Activated CD4-positive, alpha-beta T cell treated with anti-CD3 and anti-CD28 coated beads, Interleukin-2, amount 50 U/mL, for 24 hours (primary cell): ENCODE measurements around the gene HID1.
A peak's percentile ranks its signal among the peaks of the same experiment; 100 is the strongest.
"Not testable (repeated sequence)": the region's sequence is repeated elsewhere in the genome, so short reads cannot be mapped to it uniquely, and the experiment has no call there.

Experiments used
- DNase-seq, 2 donors: peaks; one replicate each; pipeline ENCODE4 v3.0.0-alpha.2; 2020; ENCODE audit warnings: low read depth in 1 of 2, low spot score in 1 of 2

Gene HID1

GRCh38 chr17:74971069-74971841, 1.3 kb downstream of the HID1 start:
- DNase-seq = no peak

- DNase-seq = no peak
Observed at GRCh38 chr17:74970395-74970794, 2.2 kb downstream of the HID1 start.

GRCh38 chr17:74969501-74969900, 3.1 kb downstream of the HID1 start:
- DNase-seq = not testable (repeated sequence)

GRCh38 chr17:74968361-74968780, 4.2 kb downstream of the HID1 start:
- no peak for DNase-seq

GRCh38 chr17:74964988-74965622, 7.5 kb downstream of the HID1 start:
- DNase-seq = no peak

- no peak for DNase-seq
Observed at GRCh38 chr17:74964246-74964761, 8.3 kb downstream of the HID1 start.

- no peak for DNase-seq
Observed at GRCh38 chr17:74963656-74964055, 8.9 kb downstream of the HID1 start.

- DNase-seq = no peak
Observed at GRCh38 chr17:74962622-74963394, 9.8 kb downstream of the HID1 start.

- DNase-seq = peak; percentile 76 to 83
Observed at GRCh38 chr17:74961657-74962350, 10.8 kb downstream of the HID1 start.

GRCh38 chr17:74960570-74961342, 11.8 kb downstream of the HID1 start:
- peak in 1 of 2 donors; percentile 30 for DNase-seq

- no peak for DNase-seq
Observed at GRCh38 chr17:74959826-74960515, 12.6 kb downstream of the HID1 start.

GRCh38 chr17:74957935-74958740, 14.4 kb downstream of the HID1 start:
- peak; percentile 66 to 75 for DNase-seq

- no peak for DNase-seq
Observed at GRCh38 chr17:74956093-74956492, 16.5 kb downstream of the HID1 start.

- DNase-seq = no peak
Observed at GRCh38 chr17:74954665-74955421, 17.7 kb downstream of the HID1 start.

GRCh38 chr17:74954115-74954514, 18.4 kb downstream of the HID1 start:
- DNase-seq = no peak

GRCh38 chr17:74953134-74953687, 19.3 kb downstream of the HID1 start:
- DNase-seq = no peak

GRCh38 chr17:74952431-74953133, 20.0 kb downstream of the HID1 start:
- DNase-seq = no peak
